Measurements from ENCODE around the gene ST14.

- TF ChIP-seq CTCF (IDR thresholded peaks at IDR 0.05): no peak
- TF ChIP-seq ZFX (IDR thresholded peaks at IDR 0.05; ENCODE audit: borderline replicate concordance): no peak
These were observed 18.2 kb downstream of the ST14 start for GRCh38 chr11:130177782-130178181.

All from 22Rv1 (cell line).